H4 (cell line): ENCODE results near the gene CARD9. TPM values are rescaled to one million over a fixed set of nuclear protein-coding genes. Genes with fewer than 3 reads are reported as not detected.
"Not testable (repeated sequence)": the region's sequence is repeated elsewhere in the genome, so short reads cannot be mapped to it uniquely, and the experiment has no call there.

Source experiments
- DNase-seq: peaks from one replicate; pipeline ENCODE4 v3.0.0-alpha.2; 2015; ENCODE audit warnings: low spot score
- total RNA-seq: library from RNA; depleted of rRNA; stranded (reverse); fragments of >200 nt; shearing (Covaris generic); gene quantifications from 2 replicates; pipeline ENCODE4 v1.2.3, GENCODE V29; 2014; rRNA removed

CARD9 gene
- total RNA-seq, 1 experiment from 2014 or later = 0.17 TPM

- no peak for DNase-seq
Observed at GRCh38 chr9:136322756-136323330, 50.6 kb downstream of the CARD9 start.

GRCh38 chr9:136321561-136321960 lies 51.9 kb downstream of the CARD9 start:
- no peak for DNase-seq

GRCh38 chr9:136320972-136321371 lies 52.5 kb downstream of the CARD9 start:
- not testable (repeated sequence) for DNase-seq

GRCh38 chr9:136319955-136320354 lies 53.5 kb downstream of the CARD9 start:
- not testable (repeated sequence) for DNase-seq

GRCh38 chr9:136319244-136319643 lies 54.2 kb downstream of the CARD9 start:
- not testable (repeated sequence) for DNase-seq

- no peak for DNase-seq
Observed at GRCh38 chr9:136318776-136319241, 54.7 kb downstream of the CARD9 start.

- DNase-seq = no peak
Observed at GRCh38 chr9:136318111-136318775, 55.2 kb downstream of the CARD9 start.

GRCh38 chr9:136317695-136318094 lies 55.8 kb downstream of the CARD9 start:
- no peak for DNase-seq

GRCh38 chr9:136316896-136317676 lies 56.4 kb downstream of the CARD9 start:
- DNase-seq = no peak

- no peak for DNase-seq
Observed at GRCh38 chr9:136316271-136316751, 57.2 kb downstream of the CARD9 start.

GRCh38 chr9:136314944-136315343 lies 58.5 kb downstream of the CARD9 start:
- no peak for DNase-seq

GRCh38 chr9:136314056-136314416 lies 59.4 kb downstream of the CARD9 start:
- no peak for DNase-seq

Other genes with a start within 250 kb of the CARD9 start
- not detected in 2 replicates for gene LHX3, start 168.5 kb downstream of the CARD9 start, total RNA-seq
- gene QSOX2, start 127.9 kb downstream of the CARD9 start, total RNA-seq = 9.2 and 10.3 TPM in 2 replicates
- not detected in 2 replicates for gene CCDC187, start 69.6 kb downstream of the CARD9 start, total RNA-seq
- 5.1 and 8.9 TPM in 2 replicates for gene GPSM1, start 46.1 kb downstream of the CARD9 start, total RNA-seq
- 26.5 and 39.6 TPM in 2 replicates for gene DNLZ, start 9.9 kb downstream of the CARD9 start, total RNA-seq
- 2.8 and 5.6 TPM in 2 replicates for gene SNAPC4, start 26.5 kb upstream of the CARD9 start, total RNA-seq
- gene ENTR1, start 36.9 kb upstream of the CARD9 start, total RNA-seq = 36.5 and 51.3 TPM in 2 replicates
- 44.4 and 64.2 TPM in 2 replicates for gene PMPCA, start 37.0 kb upstream of the CARD9 start, total RNA-seq
- 2.4 and 3.9 TPM in 2 replicates for gene INPP5E, start 66.2 kb upstream of the CARD9 start, total RNA-seq
- gene SEC16A, start 109.4 kb upstream of the CARD9 start, total RNA-seq = 18.7 and 19.0 TPM in 2 replicates
- gene NOTCH1, start 172.4 kb upstream of the CARD9 start, total RNA-seq = 2.4 and 3.2 TPM in 2 replicates